ENCODE measurements around the gene ATG9B. TPM values are rescaled to one million over a fixed set of nuclear protein-coding genes. Genes with fewer than 3 reads are reported as not detected.

The ATG9B gene
- total and polyA plus RNA-seq, 9 of the 15 experiments (the other 6 are each of a cell fraction or from before 2014, with no cell fraction given) = 0.29 to 8.0 (median 2.1) TPM

DNA sequence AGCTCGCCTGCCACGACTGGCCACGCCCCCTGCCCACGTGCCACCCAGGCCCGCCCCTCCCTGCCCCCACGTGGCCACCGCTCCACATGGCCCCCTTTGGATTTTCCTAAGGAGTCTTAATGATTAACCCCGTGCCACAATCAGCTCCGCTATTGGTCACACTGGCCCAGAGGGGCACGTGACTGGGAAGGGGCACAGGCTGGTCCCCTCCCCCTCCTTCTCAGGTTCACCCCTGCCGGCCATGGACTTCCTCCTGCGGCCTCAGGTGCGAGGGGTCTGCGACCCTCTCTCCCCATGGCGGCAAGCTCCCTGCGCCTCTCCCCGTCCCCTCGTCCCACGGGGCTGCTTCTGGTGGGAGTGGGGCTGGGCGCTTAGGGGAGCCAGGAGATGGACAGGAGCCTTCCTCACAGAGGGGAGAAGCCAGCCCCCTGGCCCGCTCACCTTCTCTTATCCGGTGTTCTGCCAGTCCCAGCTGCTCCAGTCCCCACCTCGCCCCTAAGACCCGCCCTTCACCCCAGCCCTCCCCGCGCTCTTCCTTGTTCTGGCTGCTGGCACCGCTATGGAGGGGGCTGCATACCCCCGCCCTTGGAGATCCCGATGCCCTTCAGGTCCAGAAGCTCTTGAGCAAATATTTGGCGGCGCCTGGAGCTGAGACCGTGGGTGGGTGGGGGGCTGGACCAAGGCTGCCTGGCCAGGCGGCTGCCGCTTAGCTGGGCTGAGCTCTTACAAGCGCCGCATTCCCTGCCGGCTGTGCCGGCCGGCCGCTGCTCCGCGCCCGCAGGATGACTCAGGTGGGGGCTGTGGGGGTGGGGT is 38.3 kb upstream of the ATG9B start (continued):
- TF ChIP-seq, protein P1, sequence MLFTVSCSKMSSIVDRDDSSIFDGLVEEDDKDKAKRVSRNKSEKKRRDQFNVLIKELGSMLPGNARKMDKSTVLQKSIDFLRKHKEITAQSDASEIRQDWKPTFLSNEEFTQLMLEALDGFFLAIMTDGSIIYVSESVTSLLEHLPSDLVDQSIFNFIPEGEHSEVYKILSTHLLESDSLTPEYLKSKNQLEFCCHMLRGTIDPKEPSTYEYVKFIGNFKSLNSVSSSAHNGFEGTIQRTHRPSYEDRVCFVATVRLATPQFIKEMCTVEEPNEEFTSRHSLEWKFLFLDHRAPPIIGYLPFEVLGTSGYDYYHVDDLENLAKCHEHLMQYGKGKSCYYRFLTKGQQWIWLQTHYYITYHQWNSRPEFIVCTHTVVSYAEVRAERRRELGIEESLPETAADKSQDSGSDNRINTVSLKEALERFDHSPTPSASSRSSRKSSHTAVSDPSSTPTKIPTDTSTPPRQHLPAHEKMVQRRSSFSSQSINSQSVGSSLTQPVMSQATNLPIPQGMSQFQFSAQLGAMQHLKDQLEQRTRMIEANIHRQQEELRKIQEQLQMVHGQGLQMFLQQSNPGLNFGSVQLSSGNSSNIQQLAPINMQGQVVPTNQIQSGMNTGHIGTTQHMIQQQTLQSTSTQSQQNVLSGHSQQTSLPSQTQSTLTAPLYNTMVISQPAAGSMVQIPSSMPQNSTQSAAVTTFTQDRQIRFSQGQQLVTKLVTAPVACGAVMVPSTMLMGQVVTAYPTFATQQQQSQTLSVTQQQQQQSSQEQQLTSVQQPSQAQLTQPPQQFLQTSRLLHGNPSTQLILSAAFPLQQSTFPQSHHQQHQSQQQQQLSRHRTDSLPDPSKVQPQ (CRISPR knock-in tag; IDR thresholded peaks at IDR 0.05; ENCODE audit: borderline replicate concordance) = no peak
- TF ChIP-seq RFX7 (CRISPR knock-in tag; IDR thresholded peaks at IDR 0.05) (no peak), TCF7 (IDR thresholded peaks at IDR 0.05; ENCODE audit: borderline replicate concordance) (no peak)
- TF ChIP-seq, protein P2, sequence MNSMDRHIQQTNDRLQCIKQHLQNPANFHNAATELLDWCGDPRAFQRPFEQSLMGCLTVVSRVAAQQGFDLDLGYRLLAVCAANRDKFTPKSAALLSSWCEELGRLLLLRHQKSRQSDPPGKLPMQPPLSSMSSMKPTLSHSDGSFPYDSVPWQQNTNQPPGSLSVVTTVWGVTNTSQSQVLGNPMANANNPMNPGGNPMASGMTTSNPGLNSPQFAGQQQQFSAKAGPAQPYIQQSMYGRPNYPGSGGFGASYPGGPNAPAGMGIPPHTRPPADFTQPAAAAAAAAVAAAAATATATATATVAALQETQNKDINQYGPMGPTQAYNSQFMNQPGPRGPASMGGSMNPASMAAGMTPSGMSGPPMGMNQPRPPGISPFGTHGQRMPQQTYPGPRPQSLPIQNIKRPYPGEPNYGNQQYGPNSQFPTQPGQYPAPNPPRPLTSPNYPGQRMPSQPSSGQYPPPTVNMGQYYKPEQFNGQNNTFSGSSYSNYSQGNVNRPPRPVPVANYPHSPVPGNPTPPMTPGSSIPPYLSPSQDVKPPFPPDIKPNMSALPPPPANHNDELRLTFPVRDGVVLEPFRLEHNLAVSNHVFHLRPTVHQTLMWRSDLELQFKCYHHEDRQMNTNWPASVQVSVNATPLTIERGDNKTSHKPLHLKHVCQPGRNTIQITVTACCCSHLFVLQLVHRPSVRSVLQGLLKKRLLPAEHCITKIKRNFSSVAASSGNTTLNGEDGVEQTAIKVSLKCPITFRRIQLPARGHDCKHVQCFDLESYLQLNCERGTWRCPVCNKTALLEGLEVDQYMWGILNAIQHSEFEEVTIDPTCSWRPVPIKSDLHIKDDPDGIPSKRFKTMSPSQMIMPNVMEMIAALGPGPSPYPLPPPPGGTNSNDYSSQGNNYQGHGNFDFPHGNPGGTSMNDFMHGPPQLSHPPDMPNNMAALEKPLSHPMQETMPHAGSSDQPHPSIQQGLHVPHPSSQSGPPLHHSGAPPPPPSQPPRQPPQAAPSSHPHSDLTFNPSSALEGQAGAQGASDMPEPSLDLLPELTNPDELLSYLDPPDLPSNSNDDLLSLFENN (IDR thresholded peaks at IDR 0.05; ENCODE audit: low read depth in 2 of 2, low read length in 2 of 2) = no peak
- TF ChIP-seq, protein P3, sequence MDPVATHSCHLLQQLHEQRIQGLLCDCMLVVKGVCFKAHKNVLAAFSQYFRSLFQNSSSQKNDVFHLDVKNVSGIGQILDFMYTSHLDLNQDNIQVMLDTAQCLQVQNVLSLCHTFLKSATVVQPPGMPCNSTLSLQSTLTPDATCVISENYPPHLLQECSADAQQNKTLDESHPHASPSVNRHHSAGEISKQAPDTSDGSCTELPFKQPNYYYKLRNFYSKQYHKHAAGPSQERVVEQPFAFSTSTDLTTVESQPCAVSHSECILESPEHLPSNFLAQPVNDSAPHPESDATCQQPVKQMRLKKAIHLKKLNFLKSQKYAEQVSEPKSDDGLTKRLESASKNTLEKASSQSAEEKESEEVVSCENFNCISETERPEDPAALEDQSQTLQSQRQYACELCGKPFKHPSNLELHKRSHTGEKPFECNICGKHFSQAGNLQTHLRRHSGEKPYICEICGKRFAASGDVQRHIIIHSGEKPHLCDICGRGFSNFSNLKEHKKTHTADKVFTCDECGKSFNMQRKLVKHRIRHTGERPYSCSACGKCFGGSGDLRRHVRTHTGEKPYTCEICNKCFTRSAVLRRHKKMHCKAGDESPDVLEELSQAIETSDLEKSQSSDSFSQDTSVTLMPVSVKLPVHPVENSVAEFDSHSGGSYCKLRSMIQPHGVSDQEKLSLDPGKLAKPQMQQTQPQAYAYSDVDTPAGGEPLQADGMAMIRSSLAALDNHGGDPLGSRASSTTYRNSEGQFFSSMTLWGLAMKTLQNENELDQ (CRISPR knock-in tag; IDR thresholded peaks at IDR 0.05; ENCODE audit: borderline replicate concordance) = no peak
- TF ChIP-seq, protein P4, sequence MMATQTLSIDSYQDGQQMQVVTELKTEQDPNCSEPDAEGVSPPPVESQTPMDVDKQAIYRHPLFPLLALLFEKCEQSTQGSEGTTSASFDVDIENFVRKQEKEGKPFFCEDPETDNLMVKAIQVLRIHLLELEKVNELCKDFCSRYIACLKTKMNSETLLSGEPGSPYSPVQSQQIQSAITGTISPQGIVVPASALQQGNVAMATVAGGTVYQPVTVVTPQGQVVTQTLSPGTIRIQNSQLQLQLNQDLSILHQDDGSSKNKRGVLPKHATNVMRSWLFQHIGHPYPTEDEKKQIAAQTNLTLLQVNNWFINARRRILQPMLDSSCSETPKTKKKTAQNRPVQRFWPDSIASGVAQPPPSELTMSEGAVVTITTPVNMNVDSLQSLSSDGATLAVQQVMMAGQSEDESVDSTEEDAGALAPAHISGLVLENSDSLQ (IDR thresholded peaks at IDR 0.05) = no peak
